Suprapubic skin (tissue), 4 donors: ENCODE results near the gene CTSV.

ENCODE experiments used
- EP300 ChIP-seq: sonication (generic); formaldehyde crosslinking; IDR thresholded peaks from one replicate; pipeline ENCODE4 v1.6.1; 2017; ENCODE audit warnings: antibody characterized with exemption
- POLR2A ChIP-seq, 2 donors: fragments of 450-650 bp; IDR thresholded peaks; one replicate each; pipeline ENCODE4 v1.6.1; 2017; ENCODE audit warnings: antibody characterized with exemption in 2 of 2, mild to moderate bottlenecking in 2 of 2, moderate library complexity in 2 of 2
- POLR2AphosphoS5 ChIP-seq, 3 donors: sonication (generic); formaldehyde crosslinking; IDR thresholded peaks; one replicate each; pipeline ENCODE4 v1.6.1; 2017; ENCODE audit warnings: antibody characterized with exemption in 3 of 3
- TF ChIP-seq, protein P1 (sequence below), 2 donors: fragments of 200-600 bp in 1 of 2; fragments of 450-650 bp in 1 of 2; sonication (generic) in 1 of 2; IDR thresholded peaks; one replicate each; pipeline ENCODE4 v1.5.1; 2016 to 2019; ENCODE audit warnings: antibody characterized with exemption in 2 of 2, mild to moderate bottlenecking in 1 of 2, moderate library complexity in 1 of 2

DNA sequence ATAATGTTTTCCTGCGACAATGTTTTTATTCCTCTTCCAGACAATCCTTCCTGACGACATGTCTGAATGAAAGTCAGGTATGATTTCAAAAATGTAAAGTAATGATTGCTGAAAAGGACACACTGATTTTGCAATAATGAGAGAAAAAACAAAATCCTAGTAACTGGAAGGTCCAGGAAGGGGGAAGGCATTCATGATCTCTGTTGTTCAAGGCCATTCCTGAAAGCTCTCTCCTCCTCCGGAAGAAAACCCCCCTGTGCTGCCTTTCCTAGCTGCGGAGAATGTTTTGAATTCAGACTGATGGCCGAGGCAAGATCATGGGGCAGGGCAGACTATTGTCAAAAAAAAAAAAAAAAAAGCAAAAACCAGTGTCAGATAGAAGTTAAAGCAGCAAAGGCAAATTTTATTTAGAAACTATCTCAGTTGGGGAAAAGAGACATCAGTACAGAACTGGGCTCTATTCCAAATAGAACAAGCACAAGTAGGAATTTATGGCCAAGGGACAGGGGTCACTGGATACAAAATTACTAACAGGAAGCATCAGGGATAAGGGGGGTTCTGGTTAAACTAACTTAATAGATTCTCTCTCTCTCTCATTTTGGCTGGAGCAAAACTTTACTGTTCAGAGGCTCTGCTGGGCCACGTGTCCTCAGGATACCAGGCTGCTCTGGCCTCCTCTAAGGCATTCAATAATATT lies 36.5 kb upstream of the CTSV start:
- no peak for TF ChIP-seq POLR2A (IDR thresholded peaks at IDR 0.05)
- TF ChIP-seq, protein P1, sequence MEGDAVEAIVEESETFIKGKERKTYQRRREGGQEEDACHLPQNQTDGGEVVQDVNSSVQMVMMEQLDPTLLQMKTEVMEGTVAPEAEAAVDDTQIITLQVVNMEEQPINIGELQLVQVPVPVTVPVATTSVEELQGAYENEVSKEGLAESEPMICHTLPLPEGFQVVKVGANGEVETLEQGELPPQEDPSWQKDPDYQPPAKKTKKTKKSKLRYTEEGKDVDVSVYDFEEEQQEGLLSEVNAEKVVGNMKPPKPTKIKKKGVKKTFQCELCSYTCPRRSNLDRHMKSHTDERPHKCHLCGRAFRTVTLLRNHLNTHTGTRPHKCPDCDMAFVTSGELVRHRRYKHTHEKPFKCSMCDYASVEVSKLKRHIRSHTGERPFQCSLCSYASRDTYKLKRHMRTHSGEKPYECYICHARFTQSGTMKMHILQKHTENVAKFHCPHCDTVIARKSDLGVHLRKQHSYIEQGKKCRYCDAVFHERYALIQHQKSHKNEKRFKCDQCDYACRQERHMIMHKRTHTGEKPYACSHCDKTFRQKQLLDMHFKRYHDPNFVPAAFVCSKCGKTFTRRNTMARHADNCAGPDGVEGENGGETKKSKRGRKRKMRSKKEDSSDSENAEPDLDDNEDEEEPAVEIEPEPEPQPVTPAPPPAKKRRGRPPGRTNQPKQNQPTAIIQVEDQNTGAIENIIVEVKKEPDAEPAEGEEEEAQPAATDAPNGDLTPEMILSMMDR (IDR thresholded peaks at IDR 0.05), result no peak
- no peak for TF ChIP-seq POLR2AphosphoS5 (IDR thresholded peaks at IDR 0.05)
- no peak for TF ChIP-seq EP300
